ENCODE data around the gene CACNB2.

Gene CACNB2

DNA sequence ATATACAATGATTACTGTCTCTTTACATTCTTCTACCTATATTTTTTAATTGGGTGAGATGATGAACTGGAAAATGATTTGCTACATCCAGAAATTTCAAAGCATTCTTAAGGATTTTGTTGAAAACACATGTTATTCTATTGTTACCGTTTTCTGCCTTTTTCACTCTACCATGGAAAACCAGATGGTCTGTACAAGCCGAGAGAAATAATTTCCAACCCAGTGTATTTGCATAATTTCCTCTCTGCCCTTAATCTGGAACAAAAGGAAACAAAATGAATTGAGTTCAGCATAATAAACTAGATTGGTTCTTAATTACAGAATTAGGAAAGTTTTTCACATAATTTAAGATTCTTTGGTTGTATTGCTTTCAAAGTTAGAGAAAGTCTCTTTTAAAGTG is 211.2 kb downstream of the CACNB2 start:
- DNase-seq: no peak

DNA sequence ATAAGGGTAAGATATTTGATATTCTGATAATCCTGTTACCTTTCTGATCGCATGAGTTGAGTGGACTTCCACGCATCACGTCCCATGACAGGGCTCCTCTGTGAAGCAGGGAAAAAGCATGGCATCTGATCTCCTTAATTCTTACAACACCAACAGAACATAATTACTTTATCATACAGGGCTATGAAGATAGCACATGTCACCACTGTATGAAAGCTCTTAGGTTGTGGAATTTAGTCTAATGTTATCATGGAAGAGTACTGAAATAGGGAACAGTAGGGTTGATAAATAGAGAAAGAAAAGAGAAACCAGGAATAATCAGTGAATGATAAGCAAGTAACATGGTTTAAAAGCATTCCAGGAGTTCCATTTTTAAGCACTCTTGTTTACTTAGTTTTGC is 212.0 kb downstream of the CACNB2 start:
- DNase-seq: no peak

DNA sequence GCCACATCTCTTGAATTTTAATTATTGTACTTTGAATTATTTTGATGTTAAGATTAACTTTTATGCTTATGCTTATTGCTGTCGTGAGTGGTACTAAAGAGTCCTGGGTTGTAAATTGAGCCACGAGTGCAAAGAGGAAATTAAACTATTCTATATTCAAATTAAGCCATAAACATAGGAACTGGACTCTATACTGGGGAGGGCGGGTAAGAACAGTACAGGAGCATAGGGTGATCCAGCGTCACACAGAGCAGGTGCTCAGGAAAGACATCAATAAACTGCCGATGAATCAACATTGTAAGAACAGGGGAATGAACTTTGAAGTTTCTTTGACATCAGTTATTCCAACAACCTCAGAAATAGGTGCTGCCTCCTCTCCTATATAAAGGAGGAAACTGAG is 219.6 kb downstream of the CACNB2 start:
- no peak for DNase-seq

DNA sequence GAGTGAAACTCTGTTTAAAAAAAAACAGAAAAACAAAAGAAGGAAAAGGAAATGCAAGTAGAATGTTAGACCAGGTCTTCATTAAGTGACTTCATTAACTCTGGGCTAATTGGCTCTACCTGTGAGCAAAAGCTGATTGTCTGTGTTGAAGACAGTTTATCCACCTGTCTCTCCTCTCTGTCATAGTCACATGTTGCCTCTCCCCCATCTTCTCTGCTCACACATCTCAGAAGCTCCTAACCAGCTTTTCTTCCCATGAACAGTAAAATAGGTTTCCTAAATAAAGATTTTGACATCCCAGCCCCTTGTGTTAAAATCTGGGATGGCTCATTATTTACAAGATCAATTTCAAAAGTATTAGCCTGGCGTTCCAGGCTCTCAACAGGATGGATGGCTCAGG is 222.7 kb downstream of the CACNB2 start:
- DNase-seq: no peak

DNA sequence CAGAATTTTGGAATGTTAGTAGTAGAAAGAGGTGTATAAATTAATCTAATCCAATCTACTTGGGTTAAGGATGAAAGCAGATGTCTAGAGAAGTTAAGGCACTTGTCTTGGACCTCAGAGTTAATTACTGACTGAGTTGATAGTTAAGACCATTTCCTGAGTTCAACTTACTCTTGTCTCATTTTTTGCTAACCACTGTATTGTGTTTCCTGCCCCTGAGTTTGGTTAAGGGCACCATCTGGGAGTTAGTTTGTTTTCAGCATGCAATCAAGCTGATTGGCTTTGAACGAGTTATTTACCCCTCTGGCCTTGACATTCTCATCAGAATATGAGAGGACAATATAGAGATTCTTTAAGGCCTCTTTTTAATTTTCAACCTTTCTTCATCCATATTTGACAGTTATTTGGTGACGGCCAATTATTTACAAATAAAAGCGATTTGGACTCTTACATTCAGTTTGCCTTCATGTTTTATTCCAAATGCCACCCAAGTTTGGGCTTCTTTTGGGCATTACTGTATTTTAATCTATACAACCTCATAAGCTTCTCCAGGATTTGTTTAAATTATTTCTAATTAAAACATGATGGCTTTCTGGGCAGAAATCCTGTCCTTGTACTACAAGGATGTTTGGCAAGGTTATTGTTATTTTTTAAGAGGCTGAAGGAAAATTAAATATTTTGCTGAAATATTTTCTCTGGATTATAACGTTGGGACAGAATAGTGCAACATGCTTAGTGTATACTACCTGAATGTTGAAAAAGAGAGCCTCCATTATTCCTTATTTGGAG is 225.0 kb downstream of the CACNB2 start:
- DNase-seq: no peak

DNA sequence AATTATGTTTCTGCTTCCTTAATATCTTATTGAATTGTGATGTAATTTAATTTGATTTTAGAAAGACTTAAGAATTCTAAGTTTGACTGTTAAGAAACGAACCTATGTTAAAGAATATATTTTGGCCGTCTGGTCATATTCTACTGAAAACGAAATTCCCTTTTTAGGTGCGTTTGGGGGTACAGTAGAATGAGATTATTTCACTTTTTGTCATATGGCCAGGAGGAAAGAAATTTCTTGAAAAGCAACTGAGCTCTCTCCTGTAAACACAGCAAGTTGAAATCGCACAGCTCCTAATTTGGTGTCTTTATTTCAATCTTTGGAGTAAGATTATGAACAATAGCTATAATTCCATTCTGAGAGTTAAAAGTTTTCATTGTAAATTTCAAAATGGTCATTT is 227.6 kb downstream of the CACNB2 start:
- DNase-seq: no peak

DNA sequence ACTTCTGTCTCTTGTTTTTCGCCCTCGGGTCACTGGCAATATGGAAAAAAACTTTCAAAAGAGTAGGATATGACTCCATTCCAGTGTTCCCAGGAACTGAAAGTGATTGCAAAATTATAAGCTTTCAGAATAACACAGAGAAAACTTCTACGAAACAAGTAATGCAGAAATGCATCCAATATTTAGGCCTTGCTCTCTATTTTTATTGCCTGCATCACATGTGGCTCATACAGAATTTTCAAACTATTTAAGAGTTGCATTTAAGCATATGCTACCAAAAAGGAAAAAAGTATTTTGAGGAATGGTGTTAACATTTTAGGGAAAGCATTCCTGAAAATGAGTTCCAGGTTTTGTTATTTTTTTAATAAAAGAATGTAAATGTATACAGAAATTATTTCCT is 228.0 kb downstream of the CACNB2 start:
- DNase-seq: no peak

DNA sequence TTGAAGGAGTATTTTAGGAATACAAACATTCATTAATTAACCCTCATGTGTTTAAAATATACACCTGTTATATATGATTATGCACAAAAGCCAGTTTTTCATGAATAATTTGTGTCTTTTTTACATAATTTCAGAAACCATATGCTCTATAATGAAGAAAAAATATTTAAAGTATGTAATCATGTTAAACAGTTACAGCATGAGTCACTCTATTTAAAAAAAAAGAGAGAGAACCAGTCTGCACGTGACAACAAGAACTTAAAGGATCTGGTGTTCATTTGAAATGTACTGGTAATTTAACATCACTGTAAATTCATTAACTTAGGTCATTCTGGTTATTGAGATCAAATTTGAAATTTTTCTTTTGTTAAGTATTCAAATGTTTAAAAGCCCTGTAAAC is 228.5 kb downstream of the CACNB2 start:
- no peak for DNase-seq

DNA sequence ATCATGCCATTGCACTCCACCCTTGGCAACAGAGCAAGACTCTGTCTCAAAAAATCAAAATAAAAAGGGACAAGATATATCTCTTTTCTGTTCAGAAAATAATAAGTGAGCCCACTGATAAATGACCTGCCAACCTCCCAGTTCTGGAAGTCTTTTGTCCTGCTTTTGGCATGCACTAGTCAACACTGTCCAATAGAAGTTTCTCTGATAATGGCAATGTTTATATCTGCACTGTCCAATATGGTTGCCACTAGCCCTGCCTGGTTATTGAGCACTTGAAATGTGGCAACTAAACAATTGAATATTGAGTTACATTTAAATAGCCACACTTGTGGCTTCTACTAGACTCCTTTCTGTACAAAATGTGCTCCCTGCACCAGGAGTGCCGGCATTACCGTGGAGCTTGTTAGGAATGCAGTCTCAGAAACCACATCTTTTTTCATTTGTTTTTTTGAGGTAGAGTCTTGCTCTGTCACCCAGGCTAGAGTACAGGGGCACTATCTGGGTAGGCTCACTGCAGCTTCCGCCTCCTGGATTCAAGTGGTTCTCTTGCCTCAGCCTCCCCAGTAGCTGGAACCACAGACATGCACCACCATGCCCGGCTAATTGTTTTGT is 229.7 kb downstream of the CACNB2 start:
- DNase-seq: no peak

DNA sequence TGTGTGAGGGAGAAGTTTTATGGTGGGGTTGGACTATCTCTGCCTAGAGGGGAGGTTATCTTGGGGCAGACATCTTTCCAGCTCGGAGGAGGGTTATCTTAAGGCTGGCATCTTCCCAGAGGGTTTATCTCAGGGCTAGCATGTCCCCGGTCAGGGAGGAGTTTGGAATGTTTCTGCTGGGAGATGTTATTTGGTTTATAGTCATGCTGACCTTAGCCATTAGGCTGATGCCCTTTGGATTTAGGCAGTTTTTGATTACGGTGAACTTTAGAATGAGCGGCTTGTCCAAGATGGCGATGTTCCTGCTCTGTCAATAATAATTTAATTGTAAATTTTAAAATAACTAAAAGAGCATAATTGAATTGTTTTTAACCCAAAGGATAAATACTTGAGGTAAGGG is 236.4 kb downstream of the CACNB2 start:
- DNase-seq: no peak

DNA sequence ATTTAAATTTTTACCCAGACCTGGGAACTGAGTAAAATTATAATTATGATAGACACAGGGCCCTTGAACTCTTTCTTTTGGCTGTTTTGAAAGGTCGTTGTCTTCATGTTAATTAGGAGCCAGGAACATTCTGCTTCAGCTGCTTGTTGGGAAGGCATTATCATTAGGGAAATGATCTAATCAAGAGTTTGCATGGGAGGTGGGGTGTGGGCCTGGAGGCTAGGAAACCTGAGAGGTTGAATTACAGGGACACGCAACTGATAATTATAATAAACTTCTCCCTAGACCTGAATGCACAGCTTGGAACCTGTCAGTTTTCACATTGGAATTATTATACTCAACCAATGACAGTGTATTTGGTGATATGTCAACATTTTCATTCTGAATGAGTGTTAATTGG is 237.7 kb downstream of the CACNB2 start:
- DNase-seq: no peak

DNA sequence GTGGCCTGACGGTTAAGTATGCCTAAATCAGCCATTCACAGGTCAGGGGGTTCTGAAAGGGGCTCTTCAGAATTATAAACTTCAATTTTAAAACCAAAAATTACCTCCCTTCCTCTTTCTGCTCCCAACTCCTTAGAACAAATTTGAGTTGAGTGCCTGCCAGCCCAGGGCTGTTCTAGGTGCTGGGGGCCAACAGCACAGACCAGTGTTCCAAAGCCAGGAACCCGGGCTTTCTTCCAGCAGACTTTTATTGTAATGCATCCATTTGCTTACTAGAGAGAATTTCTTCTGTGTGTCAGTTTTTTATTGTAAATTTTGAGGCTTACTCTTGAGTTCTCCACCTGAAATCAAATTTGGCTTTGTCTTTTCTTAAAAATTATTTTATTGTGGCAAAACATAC is 238.5 kb downstream of the CACNB2 start:
- DNase-seq: no peak

DNA sequence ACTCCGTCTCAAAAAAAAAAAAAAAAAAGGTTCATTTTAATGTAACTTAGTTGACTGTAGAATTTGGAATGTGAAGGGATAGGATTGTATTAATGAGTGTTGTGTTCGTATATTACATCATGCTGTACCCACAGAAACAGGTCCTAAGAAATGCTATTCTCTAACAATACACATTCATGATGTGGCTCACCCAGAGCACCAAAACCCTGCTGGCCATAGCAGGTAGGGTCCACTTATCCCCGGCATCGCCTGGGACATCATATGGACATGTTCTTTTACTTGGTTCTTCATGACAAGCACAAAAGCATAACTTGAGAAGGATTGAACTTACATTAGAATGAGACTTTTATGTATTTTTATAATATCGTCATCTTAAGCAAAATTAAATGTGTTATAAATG is 241.5 kb downstream of the CACNB2 start:
- DNase-seq: no peak

DNA sequence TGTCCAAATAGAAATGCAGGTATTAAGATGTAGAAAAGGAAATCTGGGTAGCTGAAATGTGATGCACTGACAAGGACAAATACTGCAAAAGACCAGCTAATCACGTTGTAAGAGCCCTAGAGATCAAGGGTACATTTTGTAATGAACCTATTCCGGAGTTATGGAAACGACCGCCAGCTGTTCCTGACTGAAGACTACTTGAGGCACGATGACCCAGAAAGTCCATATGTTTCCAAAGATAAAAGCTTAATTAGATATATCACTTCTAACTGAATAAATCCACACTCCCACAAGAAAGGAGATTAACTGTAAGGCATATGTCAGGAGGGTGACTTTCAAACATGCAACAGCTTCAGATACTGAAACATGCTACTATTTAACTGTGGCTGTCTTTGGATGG is 257.7 kb downstream of the CACNB2 start:
- DNase-seq: no peak

DNA sequence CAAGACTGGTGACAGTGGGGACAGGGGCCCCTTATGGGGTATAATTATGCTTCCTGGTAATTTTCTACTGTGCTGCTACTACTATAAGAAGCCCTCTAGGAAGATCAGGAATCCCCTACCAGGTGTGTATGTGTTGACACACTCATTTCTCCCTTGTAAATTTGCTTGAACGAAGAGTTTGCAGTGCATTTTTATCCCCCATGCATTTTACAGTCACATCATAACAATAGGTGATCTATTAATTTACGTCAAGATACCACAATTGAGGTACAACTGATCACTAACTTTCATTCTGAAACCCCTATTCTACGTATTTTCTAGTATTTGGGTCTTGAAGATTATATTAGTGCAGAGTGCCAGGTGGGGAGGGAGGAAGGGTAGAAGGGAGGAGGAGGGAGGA is 258.9 kb downstream of the CACNB2 start:
- DNase-seq: no peak

DNA sequence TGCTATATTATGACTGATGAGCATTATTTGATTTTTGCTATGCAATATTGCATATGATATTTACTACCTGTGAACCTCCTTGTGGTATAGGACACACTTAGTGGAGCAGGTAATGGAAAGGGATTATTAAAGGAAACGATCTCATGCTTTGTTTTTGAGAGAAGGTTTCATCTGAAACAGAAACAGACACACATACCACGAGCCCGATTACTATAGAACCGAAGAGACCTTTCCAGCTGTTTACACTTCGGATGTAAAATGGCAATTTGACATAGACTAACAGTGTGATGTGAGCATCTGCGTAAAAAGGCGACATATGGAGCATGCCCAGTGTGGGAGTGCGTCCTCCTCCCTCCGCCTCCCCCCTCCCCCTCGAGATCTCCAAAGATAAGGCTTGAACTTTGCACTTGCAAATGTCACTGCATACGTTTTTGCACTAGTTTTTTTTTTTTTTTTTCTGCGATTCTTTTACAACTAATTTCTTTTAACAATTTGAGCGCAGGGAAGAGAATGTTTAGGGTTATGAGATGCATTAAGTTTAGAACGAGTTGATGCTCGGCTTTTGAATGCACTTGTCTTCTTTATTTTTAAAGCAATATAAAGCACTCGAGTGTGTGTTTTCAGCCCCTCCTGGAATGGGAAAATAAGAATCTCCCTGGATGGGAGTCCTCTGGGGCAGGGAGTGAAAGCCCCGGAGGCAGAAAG is 260.1 kb downstream of the CACNB2 start:
- DNase-seq: no peak

DNA sequence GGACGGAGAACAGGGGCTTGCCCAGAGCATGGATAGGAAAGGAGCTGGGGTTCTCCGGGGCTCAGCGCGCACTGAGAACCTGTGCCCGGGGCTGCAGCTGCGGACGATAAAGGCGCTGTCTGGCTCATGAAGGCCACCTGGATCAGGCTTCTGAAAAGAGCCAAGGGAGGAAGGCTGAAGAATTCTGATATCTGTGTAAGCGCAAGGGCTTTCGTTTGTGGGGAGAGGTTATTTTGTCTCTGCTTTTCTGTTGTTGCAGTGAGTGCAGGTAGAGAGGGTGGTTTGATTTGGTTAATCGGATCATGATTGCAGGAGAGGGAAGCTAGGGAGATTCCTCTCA is 260.7 kb downstream of the CACNB2 start:
- no peak for DNase-seq

DNA sequence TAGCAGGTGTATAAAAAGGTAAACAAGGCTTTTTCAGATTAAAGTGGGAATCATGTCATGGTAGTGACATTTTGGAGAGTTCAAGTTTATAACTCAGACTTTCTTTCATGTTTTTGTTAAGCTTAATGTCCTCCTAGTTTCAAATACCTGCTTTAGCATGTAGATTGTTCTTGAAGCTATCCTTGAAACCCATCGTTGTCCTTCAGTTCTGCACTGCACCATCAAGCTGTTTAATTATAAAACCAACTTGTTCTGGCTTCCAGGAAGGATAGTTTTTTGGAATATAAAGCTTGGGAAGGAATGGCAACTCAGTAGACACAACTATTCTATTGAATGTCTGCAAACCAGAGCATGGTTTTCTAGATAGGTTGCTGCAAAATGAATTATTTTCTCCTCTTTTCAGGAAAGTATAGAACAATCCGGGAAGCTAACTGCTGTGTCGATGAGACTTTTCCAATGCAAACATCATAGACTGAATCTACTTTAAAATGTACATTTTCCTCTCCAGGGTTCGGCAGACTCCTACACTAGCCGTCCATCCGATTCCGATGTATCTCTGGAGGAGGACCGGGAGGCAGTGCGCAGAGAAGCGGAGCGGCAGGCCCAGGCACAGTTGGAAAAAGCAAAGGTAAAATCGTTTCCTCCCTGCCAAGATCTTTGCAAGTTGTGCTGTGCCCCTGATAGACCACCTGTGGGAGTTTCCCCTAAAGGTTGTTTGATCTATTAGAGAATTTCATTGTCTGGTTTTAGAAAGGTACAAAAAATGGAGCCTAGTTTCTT is 261.4 kb downstream of the CACNB2 start:
- no peak for DNase-seq

DNA sequence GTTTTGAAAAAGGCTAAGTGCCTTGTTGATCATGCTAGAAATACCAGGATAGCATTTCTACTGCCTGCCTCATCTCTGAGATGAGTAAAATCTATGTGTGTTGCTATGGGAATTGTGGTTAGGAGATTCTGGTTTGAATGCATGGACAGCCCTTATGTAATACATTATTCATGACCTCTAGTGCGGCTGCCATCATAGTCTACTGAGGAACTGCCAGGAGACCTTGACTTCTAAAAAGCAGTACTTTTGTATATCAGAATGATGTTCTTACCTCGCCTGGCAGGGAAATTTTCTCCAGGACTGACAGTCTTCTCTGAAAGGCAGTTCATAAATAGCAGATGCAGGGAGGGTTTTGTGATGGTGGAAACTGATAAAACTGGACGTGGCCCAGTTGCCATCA is 262.6 kb downstream of the CACNB2 start:
- no peak for DNase-seq

DNA sequence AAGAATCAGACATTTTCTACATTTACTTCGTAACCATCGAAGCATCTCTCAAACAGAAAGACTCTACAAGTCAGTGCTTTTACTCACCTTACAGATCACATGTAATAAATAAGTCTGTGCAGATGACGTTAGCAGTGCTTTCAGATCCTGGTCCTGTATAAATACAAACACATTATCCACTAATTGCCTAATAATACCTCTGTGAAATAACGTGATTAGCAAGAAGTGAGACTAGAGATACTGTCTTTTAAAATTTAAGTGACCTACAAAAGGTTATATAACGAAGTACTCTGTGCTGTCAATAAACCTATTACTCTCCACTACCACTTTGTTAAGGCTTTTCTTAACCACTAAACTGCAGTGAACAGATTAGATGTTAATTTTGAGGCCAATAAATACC is 264.3 kb downstream of the CACNB2 start:
- no peak for DNase-seq

DNA sequence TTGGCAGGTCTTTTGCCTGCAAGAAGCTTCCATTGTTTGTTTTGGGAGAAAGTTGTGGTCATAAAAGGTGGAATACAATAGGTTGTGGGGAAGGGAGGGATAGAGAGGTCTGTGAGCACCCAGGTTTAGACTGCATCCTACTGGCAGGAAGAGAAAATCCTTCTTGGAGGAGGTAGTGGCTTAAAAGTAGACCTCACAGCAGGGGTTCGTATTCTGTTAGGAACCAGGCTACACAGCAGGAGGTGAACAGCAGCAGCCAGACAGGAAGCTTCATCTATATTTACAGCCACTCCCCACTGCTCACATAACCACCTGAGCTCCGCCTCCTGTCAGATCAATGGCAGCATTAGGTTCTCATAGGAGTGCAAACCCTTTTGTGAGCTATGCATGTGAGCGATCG is 265.9 kb downstream of the CACNB2 start:
- DNase-seq: no peak

DNA sequence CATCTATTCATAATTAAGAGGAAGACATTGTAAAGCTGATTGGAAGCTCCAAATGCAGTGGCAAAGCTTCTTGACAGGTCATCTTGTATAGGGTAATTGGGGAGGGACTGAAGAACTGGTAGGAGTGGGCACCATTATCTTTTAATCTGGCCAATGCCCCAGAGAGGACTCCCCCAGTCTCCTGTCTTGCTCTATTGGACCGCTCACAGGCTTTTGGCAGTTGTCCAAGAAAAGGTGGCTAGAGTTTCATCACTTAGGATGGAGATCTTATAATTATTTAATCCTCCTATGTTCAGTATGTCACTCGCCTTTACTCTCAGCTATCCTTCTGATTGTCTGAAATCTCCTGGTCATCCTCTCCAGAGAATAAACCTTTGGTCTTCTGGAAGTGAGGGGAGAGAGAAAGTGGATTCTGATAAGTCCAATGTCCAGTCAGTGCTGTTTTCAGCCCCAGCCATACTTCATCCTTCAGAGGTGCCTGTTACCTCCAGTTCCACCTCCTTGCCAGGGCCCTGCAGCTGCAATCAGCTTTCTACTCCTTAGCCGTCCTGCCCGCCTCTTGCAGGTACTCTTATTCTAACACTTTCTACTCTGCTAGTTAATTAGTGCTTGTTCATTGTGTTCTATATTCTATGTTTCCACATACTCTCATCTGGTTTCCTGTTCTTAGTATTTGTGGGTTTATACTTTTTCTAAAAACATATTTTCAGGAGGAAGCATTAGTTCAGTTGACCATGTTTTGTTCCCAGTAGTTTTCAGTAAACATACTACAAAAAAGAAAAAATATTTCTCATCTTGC is 269.6 kb downstream of the CACNB2 start:
- no peak for DNase-seq

DNA sequence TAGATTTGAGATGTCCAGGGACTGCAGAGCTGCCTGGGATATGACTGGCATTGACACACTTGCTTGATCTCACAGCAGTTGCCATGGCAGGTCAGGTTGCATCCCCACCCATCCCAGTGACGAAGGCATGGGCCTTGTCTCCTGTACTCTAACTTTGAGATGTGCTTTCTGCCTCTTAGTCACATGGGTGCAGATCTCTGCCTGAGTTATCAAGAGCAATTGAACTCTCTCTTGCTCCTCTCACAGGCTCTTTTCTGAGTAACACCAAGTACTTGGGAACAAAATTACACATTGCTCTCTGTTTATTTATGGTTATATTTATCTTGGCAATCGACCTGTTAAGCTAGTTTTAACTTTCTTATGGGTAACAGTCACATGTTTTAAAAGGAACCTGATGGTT is 273.8 kb downstream of the CACNB2 start:
- DNase-seq: no peak
